Measurements from ENCODE around the gene YWHAG. TPM values are rescaled to one million over a fixed set of nuclear protein-coding genes. Genes with fewer than 3 reads are reported as not detected.
A peak's percentile ranks its signal among the peaks of the same experiment; 100 is the strongest.

YWHAG gene
- total RNA-seq, 1 experiment from 2014 or later: 178 TPM

DNA sequence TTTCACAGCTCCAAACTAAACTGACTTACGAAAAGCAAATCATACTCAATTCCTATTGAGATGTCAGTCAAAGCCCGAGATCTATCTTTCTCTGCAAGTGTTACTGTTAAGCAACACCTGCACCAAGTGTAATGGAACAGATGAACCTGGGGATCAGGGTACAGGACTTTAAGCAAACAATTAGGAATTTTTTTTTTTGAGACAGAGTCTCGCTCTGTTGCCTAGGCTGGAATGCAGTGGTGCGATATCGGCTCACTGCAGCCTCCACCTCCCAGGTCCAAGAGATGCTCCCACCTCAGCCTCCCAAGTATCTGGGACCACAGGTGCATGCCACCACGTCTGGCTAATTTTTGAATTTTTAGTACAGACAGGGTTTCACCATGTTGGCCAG lies 14.9 kb downstream of the YWHAG start:
- peaks cover 57% of the 10 kb centered on the region for H3K4me1 Mint-ChIP-seq (ENCODE audit: insufficient read depth, unreplicated experiment)
- no TSS peak for BruUV-seq (replicated peaks)
- H3K4me3 Mint-ChIP-seq (ENCODE audit: unreplicated experiment): no peak overlapping the region
- no peaks in the 10 kb centered on the region for H3K27me3 Mint-ChIP-seq (ENCODE audit: insufficient read depth, unreplicated experiment)
- intact Hi-C loops (cut with micrococcal nuclease): no loop called here
- TF ChIP-seq CTCF (IDR thresholded peaks at IDR 0.05; ENCODE audit: unreplicated experiment): no peak
- POLR2A ChIA-PET: interaction anchor here (0.8 kb wide), 1 partner anchor 14 kb away, joined by 3 read pairs; no protein-coding TSS in a partner anchor
- DNase-seq (ENCODE audit: unreplicated experiment): no peak
- no peak overlapping the region for H3K27ac Mint-ChIP-seq (ENCODE audit: low read depth, unreplicated experiment)
- CTCF ChIA-PET: interaction anchor here (0.8 to 1.3 kb wide), 2 partner anchors 8 to 16 kb away, joined by 3 to 5 read pairs; no protein-coding TSS in a partner anchor
- peaks cover 88% of the 10 kb centered on the region for H3K36me3 Mint-ChIP-seq (ENCODE audit: insufficient read depth, unreplicated experiment)
- no peaks in the 10 kb centered on the region for H3K9me3 Mint-ChIP-seq (ENCODE audit: unreplicated experiment)

GRCh38 chr7:76343294-76343930 lies 15.4 kb downstream of the YWHAG start:
- ChIA-PET POLR2A (interaction anchor here (0.8 kb wide), 1 partner anchor 14 kb away, joined by 3 read pairs; no protein-coding TSS in a partner anchor), CTCF (interaction anchor here (0.8 to 1.3 kb wide), 2 partner anchors 8 to 16 kb away, joined by 3 to 5 read pairs; no protein-coding TSS in a partner anchor)
- no peak for TF ChIP-seq CTCF (IDR thresholded peaks at IDR 0.05; ENCODE audit: unreplicated experiment)
- Mint-ChIP-seq H3K36me3 (ENCODE audit: insufficient read depth, unreplicated experiment) (peaks cover 82% of the 10 kb centered on the region), H3K4me1 (ENCODE audit: insufficient read depth, unreplicated experiment) (peaks cover 60% of the 10 kb centered on the region), H3K27me3 (ENCODE audit: insufficient read depth, unreplicated experiment) (no peaks in the 10 kb centered on the region), H3K27ac (ENCODE audit: low read depth, unreplicated experiment) (peak overlapping the region; percentile 20), H3K9me3 (ENCODE audit: unreplicated experiment) (no peaks in the 10 kb centered on the region), H3K4me3 (ENCODE audit: unreplicated experiment) (no peak overlapping the region)
- intact Hi-C loops (cut with micrococcal nuclease): no loop called here
- no TSS peak for BruUV-seq (replicated peaks)
- DNase-seq (ENCODE audit: unreplicated experiment): no peak

DNA sequence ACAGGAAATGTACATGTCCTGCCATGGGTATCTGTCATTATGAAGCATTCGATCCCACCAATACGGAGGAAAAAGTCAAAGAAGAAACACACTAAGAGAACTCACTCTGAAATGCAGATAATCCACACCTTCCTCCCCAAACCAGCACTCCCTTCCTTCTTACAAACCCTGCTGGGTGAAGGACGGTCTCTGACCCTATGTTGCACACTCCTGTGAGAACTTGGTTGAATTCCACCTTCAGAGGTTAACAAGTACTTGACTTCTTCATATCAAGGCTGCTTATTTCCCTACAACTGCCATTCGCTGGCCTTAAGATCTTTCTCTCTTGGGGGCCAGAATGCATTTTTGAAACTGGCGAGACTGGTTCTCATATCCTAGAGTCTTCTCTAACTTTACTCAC lies 16.6 kb downstream of the YWHAG start:
- no TSS peak for BruUV-seq (replicated peaks)
- ChIA-PET POLR2A (interaction anchor here (0.7 to 4.8 kb wide), 2 partner anchors 11 to 16 kb away, joined by 3 to 33 read pairs; partner anchors contain the start of gene YWHAG), CTCF (interaction anchor here (0.7 kb wide), 1 partner anchor 23 kb away, joined by 3 read pairs; no protein-coding TSS in a partner anchor)
- H3K36me3 Mint-ChIP-seq (ENCODE audit: insufficient read depth, unreplicated experiment): peaks cover 77% of the 10 kb centered on the region
- no peaks in the 10 kb centered on the region for H3K9me3 Mint-ChIP-seq (ENCODE audit: unreplicated experiment)
- H3K4me1 Mint-ChIP-seq (ENCODE audit: insufficient read depth, unreplicated experiment): peaks cover 70% of the 10 kb centered on the region
- intact Hi-C loops (cut with micrococcal nuclease): no loop called here
- no peak for TF ChIP-seq CTCF (IDR thresholded peaks at IDR 0.05; ENCODE audit: unreplicated experiment)
- no peak overlapping the region for H3K4me3 Mint-ChIP-seq (ENCODE audit: unreplicated experiment)
- peak overlapping the region; percentile 49 for H3K27ac Mint-ChIP-seq (ENCODE audit: low read depth, unreplicated experiment)
- no peaks in the 10 kb centered on the region for H3K27me3 Mint-ChIP-seq (ENCODE audit: insufficient read depth, unreplicated experiment)
- no peak for DNase-seq (ENCODE audit: unreplicated experiment)

DNA sequence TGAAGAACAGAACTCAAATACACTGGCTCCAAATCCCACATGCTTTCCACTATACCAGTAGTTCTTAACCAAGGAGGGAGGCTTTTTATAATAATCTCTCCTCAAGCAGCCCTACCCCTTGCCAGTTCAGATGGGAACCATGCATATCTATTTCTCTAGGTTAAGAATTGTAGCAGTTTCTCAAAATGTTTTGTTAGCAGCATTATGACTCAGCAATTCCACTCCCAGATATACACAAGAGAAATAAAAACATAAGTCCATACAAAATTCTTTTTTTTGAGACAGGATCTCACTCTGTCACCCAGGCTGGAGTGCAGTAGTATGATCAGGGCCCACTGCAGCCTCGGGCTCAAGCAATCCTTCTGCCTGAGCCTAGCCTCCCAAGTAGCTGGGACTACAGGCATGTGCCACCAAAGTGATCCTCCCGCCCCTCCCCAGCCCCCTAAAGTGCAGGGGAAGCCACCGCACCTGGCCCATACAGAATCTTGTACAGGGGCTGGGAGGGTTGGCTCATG lies 18.1 kb downstream of the YWHAG start:
- H3K27ac Mint-ChIP-seq (ENCODE audit: low read depth, unreplicated experiment): no peak overlapping the region
- TF ChIP-seq CTCF (IDR thresholded peaks at IDR 0.05; ENCODE audit: unreplicated experiment): no peak
- POLR2A ChIA-PET: interaction anchor here (0.7 to 4.8 kb wide), 3 partner anchors 14 to 22 kb away, joined by 3 to 33 read pairs (median 3); partner anchors contain the start of gene YWHAG
- no peak overlapping the region for H3K4me3 Mint-ChIP-seq (ENCODE audit: unreplicated experiment)
- intact Hi-C loops (cut with micrococcal nuclease): no loop called here
- no TSS peak for BruUV-seq (replicated peaks)
- peak; percentile 40 for DNase-seq (ENCODE audit: unreplicated experiment)
- no peaks in the 10 kb centered on the region for H3K27me3 Mint-ChIP-seq (ENCODE audit: insufficient read depth, unreplicated experiment)
- peaks cover 60% of the 10 kb centered on the region for H3K4me1 Mint-ChIP-seq (ENCODE audit: insufficient read depth, unreplicated experiment)
- CTCF ChIA-PET: interaction anchor here (1.2 to 1.7 kb wide), 2 partner anchors 10 to 23 kb away, joined by 3 to 4 read pairs; no protein-coding TSS in a partner anchor
- H3K36me3 Mint-ChIP-seq (ENCODE audit: insufficient read depth, unreplicated experiment): peaks cover 63% of the 10 kb centered on the region
- H3K9me3 Mint-ChIP-seq (ENCODE audit: unreplicated experiment): no peaks in the 10 kb centered on the region
